ENCODE results near the gene DPP6.

DNA sequence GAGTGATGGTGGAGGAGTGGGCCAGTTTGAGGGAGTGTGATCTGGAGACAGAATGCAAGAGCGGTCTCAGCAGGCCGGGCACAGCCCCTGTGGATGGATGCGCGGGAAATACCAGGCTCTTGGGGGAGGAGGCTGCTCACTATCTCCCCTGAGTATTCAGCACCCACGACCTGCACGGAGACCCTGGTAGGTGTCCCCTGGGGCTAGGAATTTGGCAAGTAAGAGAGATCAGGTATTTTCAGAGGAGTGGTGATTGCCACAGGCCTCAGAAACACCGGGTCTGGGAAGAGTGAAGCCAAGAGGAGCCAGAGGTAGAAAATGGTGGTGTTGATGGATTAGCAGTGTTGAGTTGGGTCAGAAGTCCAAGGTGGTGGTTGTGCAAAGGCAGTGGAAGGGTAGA lies 524.4 kb downstream of the DPP6 start:
- TF ChIP-seq, protein P1, sequence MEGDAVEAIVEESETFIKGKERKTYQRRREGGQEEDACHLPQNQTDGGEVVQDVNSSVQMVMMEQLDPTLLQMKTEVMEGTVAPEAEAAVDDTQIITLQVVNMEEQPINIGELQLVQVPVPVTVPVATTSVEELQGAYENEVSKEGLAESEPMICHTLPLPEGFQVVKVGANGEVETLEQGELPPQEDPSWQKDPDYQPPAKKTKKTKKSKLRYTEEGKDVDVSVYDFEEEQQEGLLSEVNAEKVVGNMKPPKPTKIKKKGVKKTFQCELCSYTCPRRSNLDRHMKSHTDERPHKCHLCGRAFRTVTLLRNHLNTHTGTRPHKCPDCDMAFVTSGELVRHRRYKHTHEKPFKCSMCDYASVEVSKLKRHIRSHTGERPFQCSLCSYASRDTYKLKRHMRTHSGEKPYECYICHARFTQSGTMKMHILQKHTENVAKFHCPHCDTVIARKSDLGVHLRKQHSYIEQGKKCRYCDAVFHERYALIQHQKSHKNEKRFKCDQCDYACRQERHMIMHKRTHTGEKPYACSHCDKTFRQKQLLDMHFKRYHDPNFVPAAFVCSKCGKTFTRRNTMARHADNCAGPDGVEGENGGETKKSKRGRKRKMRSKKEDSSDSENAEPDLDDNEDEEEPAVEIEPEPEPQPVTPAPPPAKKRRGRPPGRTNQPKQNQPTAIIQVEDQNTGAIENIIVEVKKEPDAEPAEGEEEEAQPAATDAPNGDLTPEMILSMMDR (IDR thresholded peaks at IDR 0.05) = no peak
- TF ChIP-seq POLR2A (IDR thresholded peaks at IDR 0.05) = no peak

All from ovary (tissue), 3 donors.